ENCODE results near the gene IGF2R.

IGF2R gene

GRCh38 chr6:160028487-160029275 is 59.8 kb downstream of the IGF2R start:
- no peak overlapping the region; the same call in 1 of the 2 replicates for H3K4me3 ChIP-seq (ENCODE audit: low read length)
- no peak for TF ChIP-seq ZNF274 (IDR thresholded peaks at IDR 0.05; ENCODE audit: low read depth, low read length)

GRCh38 chr6:160029525-160029924 is 60.6 kb downstream of the IGF2R start:
- no peak overlapping the region for H3K4me3 ChIP-seq (ENCODE audit: low read length)
- no peak for TF ChIP-seq ZNF274 (IDR thresholded peaks at IDR 0.05; ENCODE audit: low read depth, low read length)

GRCh38 chr6:160030103-160030502 is 61.2 kb downstream of the IGF2R start:
- no peak for TF ChIP-seq ZNF274 (IDR thresholded peaks at IDR 0.05; ENCODE audit: low read depth, low read length)

DNA sequence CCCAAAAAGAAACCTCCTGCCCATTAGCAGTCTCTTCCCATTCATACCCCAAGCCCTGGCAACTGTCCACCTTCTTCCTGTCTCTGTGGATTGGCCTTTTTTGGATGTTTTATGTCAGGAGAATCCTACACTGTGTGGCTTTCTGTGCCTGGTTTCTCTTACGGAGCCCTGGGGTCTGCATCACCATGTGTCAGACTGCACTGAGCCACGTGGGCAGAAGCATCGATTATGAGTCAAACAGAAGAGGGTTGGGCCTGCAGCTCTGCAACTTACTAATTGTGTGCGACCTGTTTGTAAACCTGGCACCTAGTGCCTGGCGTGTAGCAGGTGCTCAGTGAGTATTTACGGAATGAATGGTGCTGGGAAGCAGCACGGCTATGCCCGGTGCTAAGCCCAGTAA is 62.6 kb downstream of the IGF2R start:
- no peak overlapping the region for H3K4me3 ChIP-seq (ENCODE audit: low read length)
- no peak for TF ChIP-seq ZNF274 (IDR thresholded peaks at IDR 0.05; ENCODE audit: low read depth, low read length)

More at GRCh38 chr6:160030103-160030502, 61.2 kb downstream of the IGF2R start:
- no peak overlapping the region for H3K4me3 ChIP-seq (ENCODE audit: low read length)

DNA sequence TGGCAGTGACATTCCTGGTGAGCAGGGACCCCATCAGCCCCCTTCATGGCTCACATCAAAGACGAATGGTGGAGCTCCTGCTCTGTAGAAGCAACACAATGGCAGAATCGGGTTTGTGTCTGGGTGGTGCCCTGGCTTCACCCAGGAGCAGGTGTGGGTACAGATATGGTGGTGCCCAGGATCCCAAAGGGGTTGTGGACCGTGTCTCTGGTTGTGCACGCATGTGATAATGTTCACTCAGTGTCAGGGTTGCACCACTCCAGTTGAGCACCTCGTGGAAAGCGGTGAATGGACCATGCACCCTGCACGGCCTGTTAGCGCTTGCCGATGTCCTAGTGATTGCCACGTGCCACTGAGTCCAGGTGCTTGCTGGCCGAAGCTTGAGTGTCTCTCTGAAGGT is 63.0 kb downstream of the IGF2R start:
- H3K4me3 ChIP-seq (ENCODE audit: low read length), result no peak overlapping the region
- no peak for TF ChIP-seq ZNF274 (IDR thresholded peaks at IDR 0.05; ENCODE audit: low read depth, low read length)

- no peak for TF ChIP-seq ZNF274 (IDR thresholded peaks at IDR 0.05; ENCODE audit: low read depth, low read length)
- H3K4me3 ChIP-seq (ENCODE audit: low read length), result no peak overlapping the region
Observed at GRCh38 chr6:160032538-160032937, 63.7 kb downstream of the IGF2R start.

DNA sequence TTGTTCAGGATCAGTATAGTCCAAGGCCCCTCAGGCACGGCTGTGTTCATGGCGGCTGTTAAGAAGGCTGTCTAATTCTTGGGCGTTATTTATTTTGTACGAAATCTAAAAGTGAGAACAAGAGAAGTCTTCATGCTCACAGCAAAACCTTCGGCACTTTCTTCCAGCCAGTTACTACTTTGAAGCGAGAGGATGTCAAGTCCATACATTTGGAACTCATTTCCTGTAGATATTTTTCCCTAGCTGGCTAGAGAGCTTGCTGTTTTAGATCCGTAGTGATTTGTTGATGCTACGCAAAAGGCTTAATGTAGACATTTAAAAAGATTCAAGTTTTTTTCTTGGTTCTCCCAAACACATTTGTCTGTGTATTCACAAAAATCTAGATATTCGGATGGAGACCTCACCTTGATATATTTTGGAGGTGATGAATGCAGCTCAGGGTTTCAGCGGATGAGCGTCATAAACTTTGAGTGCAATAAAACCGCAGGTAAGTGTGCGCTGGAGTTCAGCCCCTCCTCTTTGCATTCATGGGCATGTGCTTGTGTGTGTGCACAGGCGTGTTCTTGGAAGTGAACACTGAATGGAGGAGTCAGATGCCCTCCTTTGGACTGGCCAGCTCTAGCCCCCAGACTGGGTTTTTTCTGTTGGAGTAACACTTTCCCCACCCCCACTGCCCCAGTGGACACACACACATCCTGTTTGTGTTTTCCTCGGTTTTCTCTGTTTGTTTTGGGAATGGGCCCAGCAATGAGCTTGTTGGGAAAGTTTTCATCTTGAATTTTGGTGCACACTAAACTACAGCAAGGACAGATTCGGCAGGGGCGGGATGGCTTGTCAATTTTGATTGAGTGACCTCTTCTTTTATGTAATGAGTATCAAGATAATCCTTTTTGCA is 65.4 kb downstream of the IGF2R start:
- H3K4me3 ChIP-seq (ENCODE audit: low read length), result no peak overlapping the region
- no peak for TF ChIP-seq ZNF274 (IDR thresholded peaks at IDR 0.05; ENCODE audit: low read depth, low read length)

DNA sequence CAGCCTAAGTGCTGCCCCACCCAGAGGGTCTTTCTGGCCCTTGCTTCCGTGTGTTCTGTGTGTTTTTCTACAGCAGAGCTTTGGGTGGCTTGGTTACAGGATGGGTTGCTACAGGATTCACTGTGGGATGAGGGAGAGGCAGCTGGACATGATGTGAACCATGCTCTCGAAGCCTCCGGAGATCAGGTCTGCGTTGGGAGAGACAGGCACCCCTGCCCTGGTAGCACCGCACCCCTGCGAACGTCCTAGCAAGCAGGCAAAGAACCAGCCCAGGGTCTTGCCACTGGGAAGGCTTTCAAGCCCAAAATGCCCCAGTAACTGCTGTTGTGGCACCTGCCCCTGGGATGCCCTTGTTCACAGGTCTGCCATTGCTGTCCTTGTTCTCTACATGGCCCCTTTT is 66.4 kb downstream of the IGF2R start:
- no peak for TF ChIP-seq ZNF274 (IDR thresholded peaks at IDR 0.05; ENCODE audit: low read depth, low read length)

GRCh38 chr6:160035693-160036330 is 66.9 kb downstream of the IGF2R start:
- H3K4me3 ChIP-seq (ENCODE audit: low read length), result no peak overlapping the region
- TF ChIP-seq ZNF274 (IDR thresholded peaks at IDR 0.05; ENCODE audit: low read depth, low read length), result no peak

More for the DNA sequence above, 66.4 kb downstream of the IGF2R start:
- no peak overlapping the region for H3K4me3 ChIP-seq (ENCODE audit: low read length)

GRCh38 chr6:160036331-160036695 is 67.4 kb downstream of the IGF2R start:
- H3K4me3 ChIP-seq (ENCODE audit: low read length), result no peak overlapping the region
- TF ChIP-seq ZNF274 (IDR thresholded peaks at IDR 0.05; ENCODE audit: low read depth, low read length), result no peak

- no peak overlapping the region for H3K4me3 ChIP-seq (ENCODE audit: low read length)
- no peak for TF ChIP-seq ZNF274 (IDR thresholded peaks at IDR 0.05; ENCODE audit: low read depth, low read length)
Observed at GRCh38 chr6:160036790-160037206, 67.9 kb downstream of the IGF2R start.

GRCh38 chr6:160038479-160038878 is 69.6 kb downstream of the IGF2R start:
- no peak overlapping the region for H3K4me3 ChIP-seq (ENCODE audit: low read length)
- TF ChIP-seq ZNF274 (IDR thresholded peaks at IDR 0.05; ENCODE audit: low read depth, low read length), result no peak

DNA sequence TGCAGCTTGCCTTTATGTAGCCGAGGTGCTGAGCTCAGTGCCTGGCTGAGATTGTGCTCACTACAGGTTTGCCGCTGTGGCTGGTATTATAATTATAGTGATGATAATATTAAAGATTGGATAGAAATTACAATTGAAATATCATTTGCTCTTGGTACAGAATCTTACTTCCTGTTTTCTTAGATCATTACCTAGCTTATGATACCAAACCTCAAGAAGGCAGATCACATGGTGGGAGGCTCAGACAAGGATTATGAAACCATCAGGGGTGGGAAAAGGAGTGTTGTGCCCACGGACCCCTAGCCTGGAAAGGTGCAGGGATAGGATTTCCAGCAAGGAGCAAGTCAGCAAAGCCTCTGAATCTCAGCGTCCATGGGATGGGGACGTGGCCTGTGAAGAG is 70.6 kb downstream of the IGF2R start:
- no peak for TF ChIP-seq ZNF274 (IDR thresholded peaks at IDR 0.05; ENCODE audit: low read depth, low read length)
- no peak overlapping the region for H3K4me3 ChIP-seq (ENCODE audit: low read length)

DNA sequence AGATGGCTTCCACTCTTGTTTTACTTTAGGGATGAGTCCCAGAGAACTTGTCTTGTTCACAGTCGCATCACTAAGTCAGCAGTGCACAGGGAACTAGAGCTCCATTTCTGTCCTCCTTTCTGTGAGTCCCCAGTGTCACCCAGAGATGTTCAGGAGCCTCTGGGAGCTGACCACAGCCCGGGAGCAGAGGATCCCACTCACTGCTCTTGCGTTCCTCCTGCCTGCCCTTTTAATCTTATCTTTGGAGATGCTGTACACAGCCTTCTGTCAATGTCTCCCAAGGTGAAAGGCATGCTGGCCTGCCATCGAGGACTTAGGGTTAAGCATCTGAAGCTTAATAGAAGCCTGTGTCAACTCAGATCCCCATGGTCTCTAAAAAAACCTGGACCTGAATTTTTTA is 71.2 kb downstream of the IGF2R start:
- H3K4me3 ChIP-seq (ENCODE audit: low read length), result no peak overlapping the region
- no peak for TF ChIP-seq ZNF274 (IDR thresholded peaks at IDR 0.05; ENCODE audit: low read depth, low read length)
